Stimulated activated CD4-positive, alpha-beta T cell treated with anti-CD3 and anti-CD28 coated beads, Interleukin-2, amount 100 ng/mL, for 24 hours (primary cell): ENCODE measurements around the gene PRKCE.
"Not testable (repeated sequence)": the region's sequence is repeated elsewhere in the genome, so short reads cannot be mapped to it uniquely, and the experiment has no call there.

Experiments used
- DNase-seq, 2 donors: peaks; one replicate each; pipeline ENCODE4 v3.0.0-alpha.2; 2020

PRKCE gene

GRCh38 chr2:45672138-45672537 lies 20.7 kb downstream of the PRKCE start:
- DNase-seq = no peak

DNA sequence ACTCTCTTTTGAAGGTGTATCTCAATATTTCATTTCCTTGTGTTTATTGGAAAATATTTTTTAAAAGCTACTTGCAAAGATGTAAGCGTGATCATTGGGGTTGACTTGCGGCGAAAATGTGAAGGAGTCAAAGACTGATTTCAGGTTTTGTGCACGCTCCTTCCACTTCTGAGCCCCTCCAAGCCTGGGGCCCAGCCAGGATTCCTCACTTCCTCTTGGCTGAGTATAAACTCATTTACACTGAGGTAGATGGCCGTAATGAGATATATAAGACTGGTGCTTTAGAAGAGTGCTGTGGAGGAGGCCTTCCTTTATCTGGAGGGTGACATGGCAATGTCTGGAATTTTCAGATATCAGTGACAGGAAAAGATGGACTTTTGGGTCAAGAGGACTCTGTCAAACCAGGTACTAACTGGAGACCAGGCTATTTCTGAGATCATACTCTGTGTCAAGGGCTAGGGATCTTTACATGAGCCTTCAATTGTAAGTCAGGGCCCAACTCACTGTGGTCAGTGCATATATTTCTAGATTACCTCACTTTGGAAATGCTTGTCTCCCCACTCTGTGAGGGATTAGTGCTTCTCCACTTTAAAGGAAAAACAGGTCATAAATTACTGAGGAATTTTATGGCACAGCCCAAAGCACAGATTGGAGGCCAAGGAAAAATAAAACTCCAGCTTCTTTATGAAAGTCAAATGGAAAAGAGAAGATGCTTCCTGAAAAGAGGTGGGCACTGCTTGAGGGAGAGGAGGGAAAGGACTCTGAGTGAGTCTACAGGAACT lies 22.8 kb downstream of the PRKCE start:
- DNase-seq = no peak

GRCh38 chr2:45675263-45675812 lies 23.9 kb downstream of the PRKCE start:
- DNase-seq = no peak

DNA sequence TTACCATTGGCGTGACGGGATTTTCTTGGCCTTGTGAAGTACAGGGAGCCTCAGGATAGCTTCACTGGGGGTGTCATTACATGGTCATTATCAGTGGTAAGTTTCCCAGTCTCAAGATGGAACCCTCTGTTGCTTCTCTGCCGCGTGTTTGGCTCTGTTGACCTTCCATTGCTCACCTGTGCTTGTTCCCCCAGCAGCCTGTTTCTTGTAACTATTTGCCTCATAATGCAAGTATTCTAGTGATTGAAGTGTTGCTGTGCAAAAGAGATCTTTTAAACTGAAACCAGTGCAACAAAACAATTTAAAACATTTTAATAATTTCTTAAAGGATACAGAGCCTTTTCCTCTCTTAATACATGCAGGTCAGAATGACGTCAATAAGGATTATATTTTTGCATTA lies 24.6 kb downstream of the PRKCE start:
- DNase-seq = no peak

DNA sequence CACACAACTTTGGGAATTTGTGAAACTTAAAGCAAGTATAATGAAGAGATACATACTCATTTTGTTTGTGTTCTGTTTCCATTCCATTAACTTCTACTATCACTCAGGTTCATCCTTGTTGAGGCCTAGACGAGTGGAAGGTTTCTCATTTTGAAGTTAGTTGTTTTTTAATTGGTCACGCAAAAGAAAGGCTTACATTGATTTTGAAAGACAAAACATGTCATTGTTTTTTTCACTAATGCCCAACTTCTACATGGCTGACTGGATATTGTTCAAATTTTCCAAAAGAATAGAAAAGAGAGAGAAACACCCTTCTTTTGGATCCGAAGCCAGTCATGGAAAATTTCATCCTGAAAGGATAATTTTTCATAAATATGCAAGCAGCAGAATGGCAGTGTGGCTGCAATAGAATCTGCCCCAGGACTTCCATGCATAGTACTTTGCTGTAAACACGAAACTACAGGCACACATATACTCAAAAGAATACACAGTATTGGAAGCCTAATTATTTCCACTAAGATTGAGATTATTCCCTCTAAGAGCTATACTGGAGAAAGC lies 27.4 kb downstream of the PRKCE start:
- DNase-seq = no peak

- no peak for DNase-seq
Measured at GRCh38 chr2:45680351-45680967, 29.0 kb downstream of the PRKCE start.

DNA sequence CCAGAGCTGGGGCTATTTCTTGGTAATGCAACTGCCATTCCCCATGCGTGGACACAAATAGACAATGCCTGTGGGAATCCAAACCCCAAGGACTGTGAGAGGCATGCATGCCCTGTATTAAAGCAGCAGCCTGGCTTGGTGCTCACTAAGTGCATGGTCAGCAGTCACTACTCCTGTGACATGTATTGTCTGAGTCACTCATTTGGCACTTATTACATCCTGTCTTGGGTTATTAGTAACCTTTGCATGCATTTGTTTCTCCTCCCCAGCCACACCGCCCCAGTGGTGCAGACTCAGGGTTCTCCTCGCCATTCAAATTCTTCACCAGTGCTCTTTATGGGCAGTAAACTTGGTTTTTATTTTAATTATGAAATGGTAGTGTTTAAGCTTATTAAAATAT lies 30.2 kb downstream of the PRKCE start:
- DNase-seq = no peak

DNA sequence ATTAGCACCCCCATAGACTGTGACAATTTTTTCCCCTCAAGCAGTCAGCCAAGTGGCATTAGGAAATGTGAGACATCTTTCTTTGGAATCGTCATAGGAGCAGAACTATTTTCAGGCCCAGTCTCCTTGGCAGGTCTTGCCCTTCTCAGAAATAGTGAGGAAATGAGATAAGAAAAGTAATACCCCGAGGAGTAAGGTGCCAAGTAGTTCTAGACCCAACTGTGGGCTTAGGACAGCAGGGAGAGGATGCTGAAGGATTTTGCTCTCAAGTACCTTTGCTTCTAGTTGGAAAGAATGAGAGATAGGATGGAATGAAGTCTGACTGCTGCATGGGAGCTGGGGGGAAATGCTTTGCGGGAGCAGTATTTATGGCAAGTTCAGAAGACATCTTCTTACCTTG lies 31.8 kb downstream of the PRKCE start:
- DNase-seq = no peak

- DNase-seq = no peak
Measured at GRCh38 chr2:45684756-45685155, 33.3 kb downstream of the PRKCE start.

DNA sequence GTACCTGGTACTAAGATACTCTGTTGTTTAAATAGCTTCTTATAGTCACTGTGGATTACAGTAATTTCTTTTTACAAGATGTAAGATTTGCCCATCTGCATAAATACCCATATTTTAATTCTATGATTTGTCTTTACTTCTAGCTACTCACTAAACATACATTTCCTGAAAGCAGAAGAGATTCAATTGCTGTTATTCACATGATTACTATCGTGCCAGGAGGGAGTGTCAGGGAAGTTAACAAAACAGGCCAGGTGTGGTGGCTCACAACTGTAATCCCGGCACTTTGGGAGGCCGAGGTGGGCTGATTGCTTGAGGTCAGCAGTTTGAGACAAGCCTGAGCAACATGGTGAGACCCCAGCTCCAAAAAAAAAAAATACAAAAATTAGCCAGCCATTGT lies 33.8 kb downstream of the PRKCE start:
- no peak for DNase-seq

DNA sequence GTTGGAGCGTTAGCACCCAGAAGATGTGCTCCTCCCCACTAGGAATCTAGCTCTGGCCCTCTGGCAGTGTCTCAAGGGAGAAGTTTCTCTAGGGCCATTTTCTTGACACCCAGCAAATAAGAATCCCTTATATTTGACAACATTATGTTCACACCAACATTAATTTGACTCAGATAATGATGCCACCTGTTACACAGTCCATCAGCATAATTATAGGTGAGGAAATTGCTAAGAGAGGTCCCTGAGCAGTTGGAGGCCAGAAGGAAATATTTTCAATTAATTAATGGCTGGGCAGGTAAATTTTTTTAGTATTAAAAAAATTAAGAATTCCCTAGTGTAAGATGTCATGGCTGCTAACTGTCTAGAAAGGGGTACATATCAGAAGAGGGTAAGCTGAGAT lies 36.5 kb downstream of the PRKCE start:
- DNase-seq = no peak

GRCh38 chr2:45688479-45689298 lies 37.2 kb downstream of the PRKCE start:
- no peak for DNase-seq

DNA sequence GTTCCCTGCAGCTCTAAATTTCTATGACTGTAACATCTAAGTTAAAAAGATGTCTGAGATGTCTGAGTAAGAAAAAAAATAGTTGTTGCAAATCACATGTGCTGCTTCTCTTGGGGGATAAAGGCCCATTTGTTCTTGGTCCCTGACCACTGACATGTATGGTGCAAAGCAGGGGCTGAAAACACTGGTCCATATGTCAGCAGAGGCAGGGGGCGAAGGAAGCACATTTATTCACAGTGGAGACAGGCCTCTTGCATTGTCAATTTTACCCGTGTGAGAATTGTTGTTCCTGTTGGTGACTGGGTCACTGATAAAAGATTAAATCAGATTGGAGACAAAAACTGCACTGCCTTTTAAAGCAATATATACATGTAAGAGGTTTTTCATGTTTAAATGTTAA lies 38.8 kb downstream of the PRKCE start:
- no peak for DNase-seq

DNA sequence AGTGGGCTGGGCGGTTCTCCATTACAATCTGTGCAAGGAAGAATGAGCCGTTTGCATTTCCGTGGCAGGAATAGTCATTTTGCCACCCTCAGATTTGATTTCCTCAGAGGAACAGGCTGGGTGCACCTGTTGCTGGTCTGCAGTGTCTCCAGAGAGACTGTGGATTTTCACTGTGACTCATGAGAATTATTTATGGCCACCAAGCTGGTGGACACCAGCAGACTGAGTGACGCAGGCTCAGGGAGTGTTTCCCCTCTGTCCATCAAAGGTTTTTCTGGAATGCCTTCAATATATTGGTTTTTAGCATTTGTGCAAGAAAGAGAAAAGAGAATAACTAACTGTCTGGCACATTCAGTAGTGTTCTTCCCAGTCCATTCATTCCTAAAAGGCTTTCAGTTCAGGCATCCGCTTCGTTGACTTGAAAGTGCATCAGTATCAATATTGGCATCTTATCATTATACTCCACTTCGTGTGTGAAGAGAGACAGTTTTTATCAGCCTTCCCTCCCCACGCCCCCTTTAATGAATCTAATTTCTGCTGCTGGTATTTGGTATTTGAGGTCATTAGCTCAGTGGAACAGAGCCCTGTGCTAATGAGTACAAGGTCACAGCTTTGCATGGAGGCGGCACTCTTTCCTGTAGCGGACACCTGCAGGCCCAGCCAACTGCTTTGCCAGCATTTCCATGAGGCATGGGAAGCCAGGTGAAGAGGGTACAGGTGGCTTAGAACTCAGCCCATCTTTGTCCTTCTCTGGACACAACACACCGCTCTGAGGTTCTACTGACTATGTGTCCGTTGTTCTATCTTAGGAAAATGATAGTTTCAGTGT lies 39.9 kb downstream of the PRKCE start:
- no peak for DNase-seq

- no peak for DNase-seq
Measured at GRCh38 chr2:45692566-45692965, 41.1 kb downstream of the PRKCE start.

DNA sequence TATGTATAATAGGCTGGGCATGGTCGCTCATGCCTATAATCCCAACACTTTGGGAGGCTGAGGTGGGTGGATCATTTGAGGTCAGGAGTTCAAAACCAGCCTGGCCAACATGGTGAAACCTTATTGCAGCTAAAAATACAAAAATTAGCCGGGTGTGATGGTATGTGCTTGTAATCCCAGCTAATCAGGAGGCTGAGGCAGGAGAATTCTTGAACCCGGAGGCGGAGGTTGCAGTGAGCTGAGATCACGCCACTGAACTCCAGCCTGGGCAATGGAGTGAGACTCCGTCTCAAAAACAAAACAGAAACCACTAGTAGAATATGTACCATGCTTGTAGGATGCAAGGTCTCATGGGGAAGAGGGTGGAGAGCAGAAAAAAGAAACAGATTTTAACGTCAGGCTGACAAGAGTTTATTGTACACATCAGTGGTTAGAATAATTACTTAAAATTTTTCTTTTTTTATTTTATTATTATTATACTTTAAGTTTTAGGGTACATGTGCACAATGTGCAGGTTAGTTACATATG lies 44.1 kb downstream of the PRKCE start:
- not testable (repeated sequence) for DNase-seq

GRCh38 chr2:45696708-45697107 lies 45.2 kb downstream of the PRKCE start:
- no peak for DNase-seq

GRCh38 chr2:45697190-45697589 lies 45.7 kb downstream of the PRKCE start:
- no peak for DNase-seq

GRCh38 chr2:45698554-45698953 lies 47.1 kb downstream of the PRKCE start:
- no peak for DNase-seq

DNA sequence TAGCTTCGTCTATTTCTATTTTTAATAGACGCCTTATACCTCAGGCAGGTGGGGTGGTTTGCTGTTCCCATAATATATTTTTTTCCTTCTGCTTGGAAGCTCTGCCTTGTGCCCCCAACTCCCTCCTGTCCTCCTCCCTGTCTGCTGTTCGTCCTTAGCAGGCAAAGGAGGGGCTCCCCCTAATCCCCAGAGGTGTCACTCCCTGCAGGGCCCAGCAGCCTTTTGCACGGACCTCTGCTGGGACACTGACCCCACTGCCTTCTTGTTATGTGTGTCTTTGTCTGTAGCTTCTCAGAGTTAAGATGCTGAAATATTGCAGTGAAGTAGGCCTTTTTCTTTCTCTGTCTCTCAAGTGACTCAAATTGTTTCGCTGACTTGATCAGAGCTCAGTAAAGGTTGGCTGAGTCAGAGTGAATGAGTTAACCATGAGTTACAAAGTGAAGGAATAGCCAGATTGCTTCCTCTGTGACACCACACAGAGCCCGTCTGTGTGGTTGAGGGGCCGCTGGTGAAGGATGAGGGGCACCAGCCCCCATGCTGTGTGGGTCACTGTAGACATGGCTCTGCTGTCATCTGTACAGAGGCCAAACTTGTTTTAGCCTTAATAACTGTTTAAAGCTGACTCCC lies 47.7 kb downstream of the PRKCE start:
- DNase-seq = no peak

GRCh38 chr2:45700407-45701013 lies 49.0 kb downstream of the PRKCE start:
- DNase-seq = no peak
